Anterior cingulate cortex (tissue), 58 donors: Measurements from ENCODE around the gene ACBD5.
"Not testable (repeated sequence)": the region's sequence is repeated elsewhere in the genome, so short reads cannot be mapped to it uniquely, and the experiment has no call there.

ENCODE experiments used
- DNase-seq, 58 donors: peaks; one replicate each; lab custom pipeline; 2025; lab: John Stamatoyannopoulos, UW

The ACBD5 gene

DNA sequence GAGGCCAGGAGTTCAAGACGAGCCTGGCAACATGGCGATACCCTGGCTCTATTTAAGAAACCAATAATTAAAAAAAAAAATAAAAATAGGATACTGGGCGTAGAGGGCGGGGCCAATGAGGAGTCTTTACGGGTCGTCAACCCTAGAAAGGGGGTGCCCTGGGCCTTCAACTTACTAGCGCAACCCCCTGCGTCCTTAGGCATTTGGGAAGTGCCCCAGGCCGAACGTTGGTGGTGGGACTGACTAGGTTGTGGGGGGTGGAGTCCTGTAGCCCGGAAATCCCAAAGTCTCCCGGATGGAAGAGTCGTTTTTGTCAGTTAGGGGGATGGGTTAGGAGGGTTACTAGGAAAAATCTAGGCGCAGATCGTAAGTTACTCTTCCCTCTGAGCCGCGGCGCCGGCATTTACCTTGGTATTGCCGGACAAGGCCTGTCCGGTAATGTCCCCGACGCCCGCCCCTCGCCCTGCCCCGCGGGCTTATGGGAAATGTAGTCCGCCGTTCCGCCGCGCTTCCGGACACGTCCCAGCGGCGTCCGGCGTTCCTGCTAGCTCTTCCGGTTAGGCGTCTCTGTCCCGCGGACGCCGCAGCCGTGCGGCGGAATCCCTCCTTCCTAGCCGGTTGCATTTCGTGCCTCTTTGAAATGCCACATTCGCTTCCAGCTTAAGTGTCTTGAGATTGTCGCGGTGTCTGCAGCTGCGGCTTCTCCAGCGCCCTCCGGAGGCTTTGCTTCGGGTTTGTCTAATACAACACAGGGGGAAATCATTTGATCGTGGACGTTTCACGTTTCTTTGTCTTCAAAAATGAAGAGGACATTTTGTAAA is 1.3 kb upstream of the ACBD5 start:
- DNase-seq: peak; percentile 45 to 92 (median 86)

DNA sequence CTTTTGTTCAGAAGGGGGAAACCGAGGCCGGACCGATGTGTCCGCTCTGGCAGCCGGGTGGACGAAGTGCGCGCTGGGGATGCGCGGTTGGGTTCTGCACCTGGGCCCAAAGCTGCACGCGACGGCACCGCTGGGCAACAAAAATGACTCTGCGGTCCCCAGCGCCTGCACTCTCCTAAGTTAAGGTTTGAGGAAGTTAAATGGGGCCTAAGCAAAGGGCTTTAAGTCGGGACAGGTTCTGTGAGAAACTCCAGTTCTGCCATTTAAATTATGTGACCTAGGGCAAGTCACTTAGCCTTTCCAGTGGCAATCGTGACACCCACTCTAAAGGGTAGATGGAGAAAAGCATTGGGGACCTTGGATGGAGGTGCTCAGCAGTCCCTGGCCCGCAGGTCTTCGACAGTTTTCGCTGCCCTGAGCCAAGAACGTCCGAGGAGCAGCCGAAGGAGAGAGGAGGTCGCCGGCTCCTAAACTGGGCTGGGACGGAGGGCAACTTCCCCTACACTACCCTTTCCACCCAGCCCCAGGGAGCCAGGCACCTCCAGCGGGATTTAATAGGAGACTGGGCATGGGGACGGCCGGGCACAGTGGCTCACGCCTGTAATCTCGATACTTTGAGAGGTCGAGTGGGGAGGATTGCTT is 534 bp upstream of the ACBD5 start:
- DNase-seq: peak in 21 of 58 donors; percentile 19 to 73 (median 61)

GRCh38 chr10:27237531-27237930 is 3.1 kb downstream of the ACBD5 start:
- not testable (repeated sequence) for DNase-seq

DNA sequence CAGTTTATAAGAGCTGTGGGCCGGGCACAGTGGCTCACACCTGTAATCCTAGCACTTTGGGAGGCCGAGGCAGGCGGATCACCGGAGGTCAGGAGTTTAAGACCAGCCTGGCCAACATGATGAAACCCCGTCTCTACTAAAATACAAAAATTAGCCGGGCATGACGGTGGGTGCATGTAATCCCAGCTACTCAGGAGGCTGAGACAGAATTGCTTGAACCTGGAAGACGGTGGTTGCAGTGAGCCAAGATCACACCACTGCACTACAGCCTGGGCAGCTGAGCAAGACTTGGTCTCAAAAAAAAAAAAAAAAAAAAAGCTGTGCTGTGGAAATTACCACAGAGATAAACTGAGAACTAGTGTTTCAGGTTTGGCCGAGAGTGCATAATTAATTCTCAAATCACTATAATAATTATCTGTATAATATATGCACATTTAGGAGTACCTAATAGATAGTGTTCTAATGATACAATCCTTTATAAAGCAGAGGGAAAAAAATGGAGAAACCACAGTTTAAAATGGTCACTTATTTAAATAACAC is 3.9 kb downstream of the ACBD5 start:
- not testable (repeated sequence) for DNase-seq

GRCh38 chr10:27235706-27236105 is 4.9 kb downstream of the ACBD5 start:
- no peak for DNase-seq

DNA sequence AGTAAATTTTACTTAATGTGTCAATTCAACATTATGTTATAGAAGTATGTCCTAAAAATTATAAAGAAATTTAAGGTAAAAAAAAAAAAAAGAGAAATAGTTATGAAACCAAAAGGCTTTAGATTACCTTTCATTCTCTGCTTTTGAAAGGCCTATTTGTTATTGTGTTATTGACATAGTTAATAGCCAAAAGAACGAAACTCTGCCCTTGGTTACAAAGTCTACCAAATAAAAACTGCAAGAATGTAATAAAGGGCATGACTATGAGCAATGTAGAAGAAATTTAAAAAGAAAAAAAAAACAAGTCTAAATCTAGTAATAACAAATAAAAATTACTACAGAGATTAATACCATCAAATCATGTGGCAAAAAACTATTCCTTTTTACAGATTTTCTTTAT is 10.6 kb downstream of the ACBD5 start:
- no peak for DNase-seq

DNA sequence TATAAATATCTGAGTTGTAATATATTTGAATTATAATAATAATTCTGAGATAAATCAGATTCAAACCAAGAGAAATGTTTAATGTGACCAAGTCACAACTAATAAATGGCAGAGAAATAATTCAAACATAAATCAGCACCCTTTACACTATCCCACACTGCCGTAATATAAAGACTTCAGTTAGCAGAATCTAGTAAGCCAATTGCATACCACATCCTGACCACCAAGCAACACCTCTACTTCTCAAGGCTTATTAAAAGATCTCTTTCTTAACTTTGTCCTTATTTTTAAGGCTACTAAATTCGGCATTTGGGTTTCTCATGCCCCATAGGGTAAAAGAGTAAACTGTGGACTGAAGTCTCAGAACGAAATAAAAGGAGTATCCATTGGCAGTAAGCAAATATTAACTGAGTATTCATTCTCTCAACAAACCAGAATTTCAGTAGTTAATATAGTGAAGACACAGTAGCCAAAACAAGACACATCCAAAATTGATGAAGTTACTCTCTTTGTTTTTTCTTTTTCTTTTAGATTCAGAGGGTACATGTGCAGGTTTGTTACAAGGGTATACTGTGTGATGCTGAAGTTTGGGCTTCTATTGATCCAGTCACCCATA is 14.8 kb downstream of the ACBD5 start:
- DNase-seq: no peak

DNA sequence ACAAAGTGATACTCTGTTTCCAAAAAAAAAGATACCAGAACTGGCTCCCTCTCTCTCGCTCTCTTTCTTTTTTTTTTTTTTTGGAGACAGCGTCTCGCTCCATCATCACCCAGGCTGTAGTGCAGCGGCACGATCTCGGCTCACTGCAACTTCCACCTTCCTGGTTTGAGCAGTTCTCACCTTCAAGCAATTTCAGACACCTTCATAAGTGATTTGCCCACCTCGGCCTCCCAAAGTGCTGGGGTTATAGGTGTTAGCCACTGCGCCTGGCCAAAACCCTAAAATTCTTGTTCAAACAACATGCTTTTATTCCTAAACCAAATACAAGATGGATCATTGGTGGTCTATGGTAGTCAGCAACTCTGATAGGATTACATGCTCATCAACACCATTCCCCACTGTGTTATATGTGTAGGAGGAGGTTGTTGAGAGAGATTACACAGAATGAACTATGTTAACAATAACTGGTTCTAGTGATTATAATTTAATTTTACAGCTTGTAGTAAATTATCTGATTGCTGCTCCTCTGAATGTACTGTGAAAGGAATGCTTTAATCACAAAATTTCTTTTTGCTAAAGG is 15.5 kb downstream of the ACBD5 start:
- DNase-seq: no peak

- no peak for DNase-seq
These were observed 16.6 kb downstream of the ACBD5 start for GRCh38 chr10:27223964-27224363.

DNA sequence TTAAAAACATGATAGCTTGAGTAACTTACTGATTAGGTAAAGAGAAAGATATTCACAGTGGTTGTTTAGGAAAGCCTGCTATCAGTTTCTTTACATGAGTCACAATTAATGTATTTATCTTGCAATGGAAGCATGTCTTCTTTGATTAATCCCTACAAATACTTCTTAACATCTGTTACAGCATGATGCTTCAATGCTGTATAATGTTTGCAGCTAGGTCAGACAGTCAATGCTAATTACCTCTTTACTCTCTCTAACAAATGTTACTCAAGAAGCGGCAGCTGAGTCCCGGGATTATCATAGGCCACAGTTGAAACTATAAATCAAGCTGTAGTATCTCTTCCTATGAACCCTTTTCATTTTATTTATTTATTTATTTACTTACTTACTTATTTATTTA is 33.2 kb downstream of the ACBD5 start:
- no peak for DNase-seq

- DNase-seq: no peak
These were observed 36.8 kb downstream of the ACBD5 start for GRCh38 chr10:27203806-27204205.

GRCh38 chr10:27197980-27198620 is 42.5 kb downstream of the ACBD5 start:
- peak in 2 of 58 donors; percentile 4 to 18 for DNase-seq

GRCh38 chr10:27192284-27192683 is 48.3 kb downstream of the ACBD5 start:
- DNase-seq: peak in 11 of 58 donors; percentile 0 to 40 (median 8)

DNA sequence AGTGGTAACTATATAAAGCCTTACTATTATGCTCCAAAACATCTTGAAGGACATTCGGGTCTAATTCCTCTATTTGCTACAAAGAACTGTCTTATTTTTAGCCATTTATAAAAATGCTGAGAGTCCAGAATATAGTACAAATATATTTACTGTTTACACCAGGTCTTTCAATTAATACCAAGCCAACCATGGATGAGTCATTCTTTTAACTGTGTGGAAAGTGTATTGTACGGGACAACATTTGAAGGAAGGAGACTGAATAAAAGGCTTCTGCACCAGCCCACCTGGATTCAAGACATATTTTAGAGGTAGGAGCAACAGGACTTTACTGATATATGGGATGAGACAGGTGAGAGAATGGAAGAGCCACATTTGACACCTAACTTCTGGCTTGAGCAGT is 50.1 kb downstream of the ACBD5 start:
- no peak for DNase-seq

DNA sequence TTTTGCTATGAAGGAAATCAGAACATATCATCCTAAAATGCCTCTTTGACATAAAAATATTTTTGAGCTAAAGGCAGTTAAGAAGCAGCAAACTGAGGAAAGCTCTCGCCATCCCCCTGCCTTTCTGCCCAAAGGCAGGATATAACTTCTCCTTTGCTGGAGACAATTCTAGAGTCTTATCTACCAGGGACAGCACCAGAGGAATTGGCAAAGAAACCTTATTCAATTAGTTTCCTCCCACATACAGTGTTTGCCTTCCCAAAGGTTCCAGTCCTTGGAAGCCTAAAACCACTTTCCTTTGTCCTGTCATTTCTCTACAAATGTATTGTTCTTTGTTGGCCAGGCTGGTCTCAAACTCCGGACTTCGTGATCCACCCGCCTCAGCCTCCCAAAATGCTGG is 51.7 kb downstream of the ACBD5 start:
- DNase-seq: no peak

GRCh38 chr10:27188259-27188658 is 52.3 kb downstream of the ACBD5 start:
- DNase-seq: no peak

DNA sequence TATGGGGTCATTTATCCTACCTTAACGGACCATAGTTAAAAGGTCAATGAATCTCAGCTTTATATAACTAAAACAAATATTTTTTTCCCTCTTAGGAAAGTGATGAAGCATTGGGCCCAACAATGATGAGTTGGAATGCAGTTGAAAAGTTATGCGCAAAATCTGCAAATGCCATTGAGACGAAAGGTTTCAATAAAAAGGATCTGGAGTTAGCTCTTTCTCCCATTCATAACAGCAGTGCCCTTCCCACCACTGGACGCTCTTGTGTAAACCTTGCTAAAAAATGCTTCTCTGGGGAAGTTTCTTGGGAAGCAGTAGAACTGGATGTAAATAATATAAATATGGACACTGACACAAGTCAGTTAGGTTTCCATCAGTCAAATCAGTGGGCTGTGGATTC is 70.7 kb downstream of the ACBD5 start:
- no peak for DNase-seq

DNA sequence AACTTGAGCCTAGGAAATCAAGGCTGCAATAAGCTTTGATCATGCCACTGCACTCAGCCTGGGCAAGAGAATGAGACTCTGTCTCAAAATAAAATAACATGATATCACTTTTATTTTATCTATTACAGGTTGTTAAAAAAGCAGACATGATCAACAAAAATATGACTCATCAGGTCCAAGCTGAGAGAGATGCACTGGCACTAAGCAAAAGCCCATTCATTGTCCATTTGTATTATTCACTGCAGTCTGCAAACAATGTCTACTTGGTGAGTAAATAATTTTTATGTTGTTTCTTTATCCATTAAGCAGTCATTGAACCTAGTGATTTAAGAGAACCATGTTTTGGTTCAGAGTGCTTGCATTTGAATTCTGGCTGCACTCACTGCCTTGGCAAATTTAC is 82.2 kb downstream of the ACBD5 start:
- no peak for DNase-seq

DNA sequence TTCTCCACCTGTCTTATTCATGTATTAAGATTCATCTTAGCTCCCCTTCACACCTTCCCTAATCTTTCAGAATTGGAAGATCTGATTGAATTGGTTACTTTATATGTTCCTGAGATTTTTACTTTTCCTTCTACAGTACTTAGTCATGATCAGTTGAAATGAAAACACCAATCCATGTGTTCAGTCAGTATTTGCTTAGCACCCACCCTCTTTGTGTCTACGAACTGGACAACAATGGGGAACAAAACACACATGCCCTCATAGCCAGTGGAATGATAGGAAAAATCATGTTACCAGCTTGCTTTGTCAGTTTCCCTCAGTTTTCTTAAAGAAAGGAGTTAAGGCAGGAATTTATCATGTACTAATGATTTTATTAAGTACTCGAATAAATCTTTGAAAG is 83.4 kb downstream of the ACBD5 start:
- no peak for DNase-seq

DNA sequence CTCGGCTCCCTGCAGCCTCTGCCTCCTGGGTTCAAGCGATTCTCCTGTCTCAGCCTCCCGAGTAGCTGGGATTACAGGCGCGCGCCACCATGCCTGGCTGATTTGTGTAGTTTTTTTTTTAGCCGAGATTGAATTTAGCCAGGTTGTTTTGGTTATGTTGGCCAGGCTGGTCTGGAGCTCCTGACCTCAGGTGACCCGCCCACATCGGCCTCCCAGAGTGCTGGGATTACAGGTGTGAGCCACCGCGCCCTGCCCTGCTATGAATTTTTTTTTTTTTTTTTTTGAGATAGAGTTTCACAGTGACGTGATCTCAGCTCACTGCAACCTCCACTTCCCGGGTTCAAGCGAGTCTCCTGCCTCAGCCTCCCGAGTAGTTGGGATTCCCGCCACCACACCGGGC is 84.0 kb downstream of the ACBD5 start:
- not testable (repeated sequence) for DNase-seq
